WTC11 (cell line): Measurements from ENCODE around the gene PSMC1.

Experiments used
- CTCF ChIP-seq: fragments of 200-600 bp; IDR thresholded peaks from 2 replicates; pipeline ENCODE4 v1.8.0; 2022; ENCODE audit warnings: antibody characterized with exemption
- ESRRA ChIP-seq: sonication (generic); formaldehyde crosslinking; IDR thresholded peaks from 2 replicates; pipeline ENCODE4 v1.8.1; 2022; ENCODE audit warnings: mild to moderate bottlenecking, missing genetic modification reagents, borderline replicate concordance
- JUN ChIP-seq: sonication (generic); formaldehyde crosslinking; IDR thresholded peaks from 2 replicates; pipeline ENCODE4 v1.8.0; 2023; ENCODE audit warnings: mild to moderate bottlenecking, missing genetic modification reagents
- SMAD4 ChIP-seq: sonication (generic); formaldehyde crosslinking; IDR thresholded peaks from 2 replicates; pipeline ENCODE4 v1.8.0; 2022; ENCODE audit warnings: mild to moderate bottlenecking, missing genetic modification reagents

GRCh38 chr14:90274808-90275457, 18.6 kb downstream of the PSMC1 start:
- no peak for TF ChIP-seq SMAD4 (CRISPR knock-in tag)
- no peak for TF ChIP-seq CTCF
- no peak for TF ChIP-seq ESRRA (CRISPR knock-in tag)
- no peak for TF ChIP-seq JUN (CRISPR knock-in tag)
